HG02885 (cell line): ENCODE data around the gene PLA1A.
A peak's percentile ranks its signal among the peaks of the same experiment; 100 is the strongest.
"Not testable (repeated sequence)": the region's sequence is repeated elsewhere in the genome, so short reads cannot be mapped to it uniquely, and the experiment has no call there.

Experiments used
- ATAC-seq: cut with Tn5 transposase; IDR thresholded peaks from one replicate; pipeline ENCODE4 v1.9.1; 2021; ENCODE audit warnings: mild to moderate bottlenecking; ENCODE audit not compliant: unreplicated experiment, poor library complexity

PLA1A gene

GRCh38 chr3:119597548-119598288, at the start of gene PLA1A:
PLA1A (plus strand) TSS chr3:119597885; CDS start chr3:119597914, 29 bp downstream.
- no peak for ATAC-seq

- no peak for ATAC-seq
These were observed 49.3 kb upstream of the PLA1A start for GRCh38 chr3:119548341-119548740.

GRCh38 chr3:119550192-119550910, 47.3 kb upstream of the PLA1A start:
- ATAC-seq: peak; percentile 46

GRCh38 chr3:119551598-119551997, 46.1 kb upstream of the PLA1A start:
- ATAC-seq: no peak

- ATAC-seq: not testable (repeated sequence)
These were observed 44.8 kb upstream of the PLA1A start for GRCh38 chr3:119552928-119553327.

GRCh38 chr3:119553823-119554415, 43.8 kb upstream of the PLA1A start:
- no peak for ATAC-seq

GRCh38 chr3:119555309-119555735, 42.4 kb upstream of the PLA1A start:
- no peak for ATAC-seq

- ATAC-seq: no peak
These were observed 41.8 kb upstream of the PLA1A start for GRCh38 chr3:119555929-119556328.

GRCh38 chr3:119557192-119557876, 40.4 kb upstream of the PLA1A start:
- ATAC-seq: no peak

GRCh38 chr3:119557877-119558269, 39.8 kb upstream of the PLA1A start:
- ATAC-seq: no peak

- ATAC-seq: no peak
These were observed 38.9 kb upstream of the PLA1A start for GRCh38 chr3:119558626-119559317.

- ATAC-seq: peak; percentile 67
These were observed 38.2 kb upstream of the PLA1A start, which contains the start of gene CD80 for GRCh38 chr3:119559441-119559963. CD80 (minus strand) TSS chr3:119559614; CDS start chr3:119557728, 1,886 bp downstream.

GRCh38 chr3:119560160-119560559, 37.5 kb upstream of the PLA1A start:
- no peak for ATAC-seq

- peak; percentile 69 for ATAC-seq
These were observed 35.3 kb upstream of the PLA1A start for GRCh38 chr3:119562307-119562961.

GRCh38 chr3:119563334-119563733, 34.4 kb upstream of the PLA1A start:
- ATAC-seq: not testable (repeated sequence)

GRCh38 chr3:119569156-119569555, 28.5 kb upstream of the PLA1A start:
- ATAC-seq: no peak

GRCh38 chr3:119570229-119570628, 27.5 kb upstream of the PLA1A start:
- ATAC-seq: no peak

- ATAC-seq: no peak
These were observed 26.5 kb upstream of the PLA1A start for GRCh38 chr3:119571230-119571629.

GRCh38 chr3:119571688-119572087, 26.0 kb upstream of the PLA1A start:
- ATAC-seq: no peak
